Activated CD8-positive, alpha-beta memory T cell treated with anti-CD3 and anti-CD28 coated beads for 24 hours (primary cell): ENCODE measurements around the gene UBAC1.
"Not testable (repeated sequence)": the region's sequence is repeated elsewhere in the genome, so short reads cannot be mapped to it uniquely, and the experiment has no call there.

Experiments
- DNase-seq: peaks from one replicate; pipeline ENCODE4 v3.0.0-alpha.2; 2020

Gene UBAC1

GRCh38 chr9:135956802-135957174 lies 4.4 kb downstream of the UBAC1 start:
- no peak for DNase-seq

- DNase-seq: no peak
These were observed 5.0 kb downstream of the UBAC1 start for GRCh38 chr9:135955934-135956801.

GRCh38 chr9:135952664-135953206 lies 8.4 kb downstream of the UBAC1 start:
- DNase-seq: no peak

GRCh38 chr9:135951889-135952663 lies 9.1 kb downstream of the UBAC1 start:
- DNase-seq: no peak

GRCh38 chr9:135951310-135951709 lies 9.9 kb downstream of the UBAC1 start:
- not testable (repeated sequence) for DNase-seq

- not testable (repeated sequence) for DNase-seq
These were observed 10.3 kb downstream of the UBAC1 start for GRCh38 chr9:135950841-135951240.

- DNase-seq: no peak
These were observed 11.0 kb downstream of the UBAC1 start for GRCh38 chr9:135950135-135950682.

- DNase-seq: no peak
These were observed 11.6 kb downstream of the UBAC1 start for GRCh38 chr9:135949501-135950134.

- no peak for DNase-seq
These were observed 12.2 kb downstream of the UBAC1 start for GRCh38 chr9:135948968-135949367.

GRCh38 chr9:135948446-135948845 lies 12.7 kb downstream of the UBAC1 start:
- DNase-seq: no peak

GRCh38 chr9:135947582-135947981 lies 13.6 kb downstream of the UBAC1 start:
- no peak for DNase-seq

GRCh38 chr9:135947105-135947504 lies 14.1 kb downstream of the UBAC1 start:
- not testable (repeated sequence) for DNase-seq

GRCh38 chr9:135946392-135946994 lies 14.7 kb downstream of the UBAC1 start:
- no peak for DNase-seq

- DNase-seq: no peak
These were observed 15.2 kb downstream of the UBAC1 start for GRCh38 chr9:135945969-135946368.

GRCh38 chr9:135944444-135945252 lies 16.5 kb downstream of the UBAC1 start:
- DNase-seq: no peak

- not testable (repeated sequence) for DNase-seq
These were observed 17.6 kb downstream of the UBAC1 start for GRCh38 chr9:135943604-135944003.

- no peak for DNase-seq
These were observed 19.7 kb downstream of the UBAC1 start for GRCh38 chr9:135941288-135941995.

- DNase-seq: peak; percentile 79
These were observed 21.6 kb downstream of the UBAC1 start for GRCh38 chr9:135939351-135940265.
